Measurements from ENCODE around the gene SF3B5.

GRCh38 chr6:144144996-144145395, 49.6 kb upstream of the SF3B5 start:
- TF ChIP-seq CTCF (IDR thresholded peaks at IDR 0.05): no peak
- TF ChIP-seq POLR2AphosphoS5 (IDR thresholded peaks at IDR 0.05): no peak
- TF ChIP-seq POLR2A (IDR thresholded peaks at IDR 0.05): no peak

Data from transverse colon (tissue), 4 donors.